Measurements from ENCODE around the gene TRIM68. TPM values are rescaled to one million over a fixed set of nuclear protein-coding genes. Genes with fewer than 3 reads are reported as not detected.

TRIM68 gene
- 1 to 10 TPM; 6.4 to 10.0 (median 8.6) TPM for total RNA-seq (2021; fragmentation: NEBNext Ultra II Directional; extraction: Animal tissue kit (Norgen Biotek cat#: 25700))
- long read RNA-seq, partial matches to known transcripts, result 0 of 5 reads
- long read RNA-seq, other reads (novel, unspliced or antisense), result 1 of 5 reads

DNA sequence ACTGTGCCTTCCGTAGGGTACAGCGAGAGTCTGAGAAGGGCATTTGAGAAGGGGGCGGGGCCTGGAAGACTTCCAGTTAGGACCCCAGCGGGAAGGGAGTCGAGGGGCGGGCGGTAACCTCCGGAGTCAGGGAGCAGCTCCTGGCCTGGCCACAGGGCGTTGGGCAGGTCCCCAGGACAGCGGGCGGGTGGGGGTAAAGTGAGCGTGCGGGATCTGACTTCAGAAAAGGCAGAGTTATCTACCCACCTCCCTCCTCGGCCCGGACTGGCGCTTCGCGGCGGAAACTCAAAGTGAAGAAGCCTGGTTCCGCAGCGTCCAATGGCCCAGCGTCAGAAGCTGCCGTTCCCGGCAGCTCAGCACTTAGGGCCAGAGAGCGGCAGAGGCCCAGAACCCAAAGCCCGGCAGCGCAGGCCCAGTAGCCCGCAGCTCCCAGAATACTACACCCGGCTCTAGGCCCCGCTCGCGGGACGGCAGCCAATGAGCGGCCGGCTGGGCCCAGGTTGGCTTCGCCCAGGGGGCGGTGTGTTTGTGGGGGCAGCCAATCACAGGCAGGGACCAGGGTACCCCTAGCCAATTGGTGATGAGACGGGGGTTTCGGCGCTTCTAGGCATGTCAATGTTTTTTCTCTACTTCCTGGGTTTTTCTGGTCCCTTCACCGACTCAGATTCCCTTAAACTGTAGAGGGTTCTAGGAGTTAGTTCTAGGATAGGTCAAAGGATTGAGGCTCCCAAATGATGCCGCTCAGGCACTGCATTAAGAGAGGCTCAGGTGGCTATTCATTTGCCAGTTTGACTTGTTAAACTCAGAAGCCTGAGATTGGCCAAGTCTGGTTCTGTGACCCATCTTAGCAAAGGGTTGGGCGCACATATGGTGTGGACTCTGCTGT lies at the start of gene TRIM68:
Gene TRIM68 (minus strand): TSS at position 451 of the 886 bp plus-strand sequence. CDS start 2,727 bp downstream, outside the sequence.
- Mint-ChIP-seq H3K4me3 (peak within 1 kb of the TSS; percentile 94), H3K9me3 (no peaks in the 10 kb centered on the region), H3K27ac (peak within 1 kb of the TSS; percentile 91), H3K4me1 (ENCODE audit: low read depth) (peaks cover 48% of the 10 kb centered on the region), H3K36me3 (ENCODE audit: low read depth) (no peaks in the 10 kb centered on the region; the same call in 1 of the 2 replicates), H3K27me3 (ENCODE audit: insufficient read depth) (no peaks in the 10 kb centered on the region)
- TF ChIP-seq, protein P1, sequence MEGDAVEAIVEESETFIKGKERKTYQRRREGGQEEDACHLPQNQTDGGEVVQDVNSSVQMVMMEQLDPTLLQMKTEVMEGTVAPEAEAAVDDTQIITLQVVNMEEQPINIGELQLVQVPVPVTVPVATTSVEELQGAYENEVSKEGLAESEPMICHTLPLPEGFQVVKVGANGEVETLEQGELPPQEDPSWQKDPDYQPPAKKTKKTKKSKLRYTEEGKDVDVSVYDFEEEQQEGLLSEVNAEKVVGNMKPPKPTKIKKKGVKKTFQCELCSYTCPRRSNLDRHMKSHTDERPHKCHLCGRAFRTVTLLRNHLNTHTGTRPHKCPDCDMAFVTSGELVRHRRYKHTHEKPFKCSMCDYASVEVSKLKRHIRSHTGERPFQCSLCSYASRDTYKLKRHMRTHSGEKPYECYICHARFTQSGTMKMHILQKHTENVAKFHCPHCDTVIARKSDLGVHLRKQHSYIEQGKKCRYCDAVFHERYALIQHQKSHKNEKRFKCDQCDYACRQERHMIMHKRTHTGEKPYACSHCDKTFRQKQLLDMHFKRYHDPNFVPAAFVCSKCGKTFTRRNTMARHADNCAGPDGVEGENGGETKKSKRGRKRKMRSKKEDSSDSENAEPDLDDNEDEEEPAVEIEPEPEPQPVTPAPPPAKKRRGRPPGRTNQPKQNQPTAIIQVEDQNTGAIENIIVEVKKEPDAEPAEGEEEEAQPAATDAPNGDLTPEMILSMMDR (IDR thresholded peaks at IDR 0.05), result no peak; the same call in 1 of the 2 replicates
- peak; percentile 94 for DNase-seq

- Mint-ChIP-seq H3K27ac (no peak overlapping the region), H3K36me3 (ENCODE audit: low read depth) (no peaks in the 10 kb centered on the region), H3K27me3 (ENCODE audit: insufficient read depth) (no peaks in the 10 kb centered on the region), H3K4me3 (no peak overlapping the region), H3K9me3 (peaks cover 8% of the 10 kb centered on the region; the same call in 1 of the 2 replicates), H3K4me1 (ENCODE audit: low read depth) (no peaks in the 10 kb centered on the region)
- DNase-seq, result no peak
- TF ChIP-seq, protein P1 (IDR thresholded peaks at IDR 0.05), result no peak
Measured at GRCh38 chr11:4654635-4655369, 46.8 kb upstream of the TRIM68 start.

DNA sequence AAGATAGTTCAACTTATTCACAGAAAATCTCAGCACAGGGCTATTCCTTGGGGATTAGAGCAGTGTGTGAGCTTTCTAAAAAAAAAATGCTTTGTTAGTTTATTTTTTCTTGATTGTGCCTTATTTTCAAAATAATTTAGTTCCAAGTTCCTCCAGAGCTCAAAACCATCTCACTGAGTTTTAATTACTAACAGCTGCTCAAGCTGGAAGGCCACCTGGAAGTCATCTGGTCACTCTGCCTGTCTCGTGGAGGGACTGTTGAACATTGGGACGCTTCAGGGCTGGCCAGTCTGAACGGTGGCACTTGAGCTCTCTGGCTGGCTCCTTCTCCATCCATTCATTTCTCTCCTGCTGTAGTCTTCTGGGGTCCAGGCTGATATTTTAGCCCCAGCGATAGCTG lies 39.7 kb upstream of the TRIM68 start:
- DNase-seq, result no peak
- Mint-ChIP-seq H3K4me1 (ENCODE audit: low read depth) (no peaks in the 10 kb centered on the region), H3K27ac (no peak overlapping the region), H3K27me3 (ENCODE audit: insufficient read depth) (no peaks in the 10 kb centered on the region), H3K9me3 (peaks cover 2% of the 10 kb centered on the region; the same call in 1 of the 2 replicates), H3K36me3 (ENCODE audit: low read depth) (no peaks in the 10 kb centered on the region), H3K4me3 (no peak overlapping the region)
- TF ChIP-seq, protein P1 (IDR thresholded peaks at IDR 0.05), result no peak

DNA sequence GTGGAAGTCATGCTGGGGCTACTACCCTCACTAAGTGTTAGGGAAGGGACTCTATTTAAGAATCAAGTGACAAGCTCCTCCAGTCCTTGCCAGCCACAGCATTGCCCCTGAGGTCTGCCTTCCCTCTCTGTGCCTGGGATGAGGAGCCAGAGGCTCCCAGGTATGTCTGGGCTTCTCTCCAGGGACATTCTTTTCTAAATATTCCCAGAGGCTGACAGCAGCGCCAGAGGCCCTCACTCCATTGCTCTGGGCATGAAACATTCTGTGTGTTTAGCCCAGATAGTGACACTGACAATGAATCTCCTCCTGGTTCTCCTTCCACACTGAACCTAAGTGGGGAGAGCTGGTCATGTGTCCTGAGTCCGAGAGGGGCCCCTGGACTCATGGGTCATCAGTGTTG lies 37.9 kb upstream of the TRIM68 start:
- no peak overlapping the region for H3K27ac Mint-ChIP-seq
- no peak for DNase-seq
- no peaks in the 10 kb centered on the region for H3K9me3 Mint-ChIP-seq
- H3K4me1 Mint-ChIP-seq (ENCODE audit: low read depth), result no peaks in the 10 kb centered on the region
- TF ChIP-seq, protein P1 (IDR thresholded peaks at IDR 0.05), result no peak
- no peaks in the 10 kb centered on the region for H3K36me3 Mint-ChIP-seq (ENCODE audit: low read depth)
- H3K27me3 Mint-ChIP-seq (ENCODE audit: insufficient read depth), result no peaks in the 10 kb centered on the region
- H3K4me3 Mint-ChIP-seq, result no peak overlapping the region

GRCh38 chr11:4644233-4644632 lies 36.2 kb upstream of the TRIM68 start:
- Mint-ChIP-seq H3K4me1 (ENCODE audit: low read depth) (no peaks in the 10 kb centered on the region), H3K9me3 (no peaks in the 10 kb centered on the region), H3K36me3 (ENCODE audit: low read depth) (no peaks in the 10 kb centered on the region), H3K27ac (no peak overlapping the region), H3K4me3 (no peak overlapping the region), H3K27me3 (ENCODE audit: insufficient read depth) (peaks cover 3% of the 10 kb centered on the region; the same call in 1 of the 2 replicates)
- TF ChIP-seq, protein P1 (IDR thresholded peaks at IDR 0.05), result no peak
- no peak for DNase-seq
